ENCODE data around the gene GRID2. TPM values are rescaled to one million over a fixed set of nuclear protein-coding genes. Genes with fewer than 3 reads are reported as not detected.

The GRID2 gene
- total and polyA plus RNA-seq, 10 of the 15 experiments (the other 5 are each of a cell fraction or from before 2014, with no cell fraction given), result not detected

DNA sequence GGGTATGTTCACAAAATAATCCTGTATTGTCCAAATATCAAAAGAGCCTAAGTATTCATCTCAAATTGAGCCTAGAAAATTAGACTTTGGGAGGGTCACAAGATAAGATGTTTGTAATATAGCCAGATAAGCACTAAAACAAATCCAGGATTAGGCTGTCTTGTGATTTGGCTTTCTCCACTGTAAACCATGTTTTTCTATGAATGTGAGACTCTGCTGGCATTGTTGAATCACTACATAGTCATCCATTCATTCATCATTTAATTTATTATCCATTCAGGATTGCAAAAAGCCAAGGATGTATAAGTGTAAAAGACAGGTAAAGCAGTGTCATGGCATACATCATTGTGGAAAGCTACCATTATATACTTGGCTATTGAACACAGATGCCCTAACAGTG lies 148.0 kb downstream of the GRID2 start:
- ATAC-seq, result no peak
- H3K27ac ChIP-seq (ENCODE audit: control insufficient read depth, insufficient read depth), result no peak overlapping the region
- no peaks in the 10 kb centered on the region for H3K4me1 ChIP-seq (ENCODE audit: control insufficient read depth, insufficient read depth, low read length)
- H3K79me2 ChIP-seq (ENCODE audit: control insufficient read depth, insufficient read depth, low read length), result no peaks in the 10 kb centered on the region
- in situ Hi-C loops (cut with MboI) (no loop called here), intact Hi-C loops (cut with micrococcal nuclease; ENCODE audit: unreplicated experiment) (no loop called here)
- ChIA-PET RAD21 (ENCODE audit: unreplicated experiment) (no interaction called here), POLR2A (no interaction called here), SMC1A (ENCODE audit: uncharacterized antibody, unreplicated experiment) (no interaction called here), CTCF (no interaction called here)
- no peak overlapping the region for H3K4me3 ChIP-seq
- no peak for FAIRE-seq
- no peaks in the 10 kb centered on the region for H3K9me3 ChIP-seq (replicated peaks; ENCODE audit: control insufficient read depth, insufficient read depth, low read length)
- H3K27me3 ChIP-seq (replicated peaks in 1 of 2; ENCODE audit: control insufficient read depth in 2 of 2, insufficient read depth in 2 of 2, low read length in 1 of 2), result no peaks in the 10 kb centered on the region
- H3K9ac ChIP-seq (ENCODE audit: control insufficient read depth, insufficient read depth, low read length), result no peak overlapping the region
- H3K36me3 ChIP-seq (ENCODE audit: control insufficient read depth in 2 of 2, insufficient read depth in 2 of 2, low read length in 1 of 2), result no peaks in the 10 kb centered on the region
- BruUV-seq (replicated peaks), result no TSS peak
- H3K4me2 ChIP-seq (ENCODE audit: control insufficient read depth, insufficient read depth), result no peak overlapping the region
- DNase-seq (ENCODE audit: low read depth, low spot score), result no peak
- no peak overlapping the region for H2AFZ ChIP-seq (ENCODE audit: control insufficient read depth, low read depth, low read length)
- H4K20me1 ChIP-seq (ENCODE audit: control insufficient read depth, insufficient read depth), result no peaks in the 10 kb centered on the region
- TF ChIP-seq MLLT1 (IDR thresholded peaks at IDR 0.05) (no peak), USF1 (IDR thresholded peaks at IDR 0.05; ENCODE audit: borderline replicate concordance, extremely low read length, insufficient read depth, low read depth, low read length) (no peak), CBFB (IDR thresholded peaks at IDR 0.05; ENCODE audit: low read depth) (no peak), EGR1 (IDR thresholded peaks at IDR 0.05; ENCODE audit: borderline replicate concordance in 1 of 2, low read depth in 2 of 2, low read length in 2 of 2) (no peak), IKZF1 (conservative IDR thresholded peaks at IDR 0.05) (no peak), E2F4 (IDR thresholded peaks at IDR 0.05; ENCODE audit: low read depth, low read length) (no peak), KAT2A (conservative IDR thresholded peaks at IDR 0.05; ENCODE audit: control insufficient read depth, low read depth, low read length) (no peak), ETV6 (conservative IDR thresholded peaks at IDR 0.05 in 1 of 2, IDR thresholded peaks at IDR 0.05 in 1 of 2; ENCODE audit: borderline replicate concordance in 1 of 2, low read depth in 1 of 2) (no peak), CBX3 (IDR thresholded peaks at IDR 0.05; ENCODE audit: borderline replicate concordance, low read depth) (no peak), NFXL1 (IDR thresholded peaks at IDR 0.05; ENCODE audit: borderline replicate concordance) (no peak), ZBTB4 (CRISPR knock-in tag; IDR thresholded peaks at IDR 0.05) (no peak), SUZ12 (IDR thresholded peaks at IDR 0.05; ENCODE audit: unreplicated experiment) (no peak), TBL1XR1 (IDR thresholded peaks at IDR 0.05; ENCODE audit: low read depth, low read length) (no peak), YBX1 (IDR thresholded peaks at IDR 0.05) (no peak), SRF (IDR thresholded peaks at IDR 0.05; ENCODE audit: low read depth in 2 of 2, low read length in 2 of 2) (no peak), PAX5 (IDR thresholded peaks at IDR 0.05; ENCODE audit: borderline replicate concordance, low read depth, low read length) (no peak), RELA (IDR thresholded peaks at IDR 0.05; ENCODE audit: borderline replicate concordance, partially characterized antibody) (no peak), YY1 (IDR thresholded peaks at IDR 0.05; ENCODE audit: low read depth, low read length) (no peak)

All from GM12878 (cell line).